Activated naive CD4-positive, alpha-beta T cell treated with anti-CD3 and anti-CD28 coated beads, Interleukin-2, amount 50 U/mL, for 24 hours (primary cell): Measurements from ENCODE around the gene KRT9.
A peak's percentile ranks its signal among the peaks of the same experiment; 100 is the strongest.
"Not testable (repeated sequence)": the region's sequence is repeated elsewhere in the genome, so short reads cannot be mapped to it uniquely, and the experiment has no call there.

Experiments
- H3K27ac Mint-ChIP-seq: one replicate; pipeline ENCODE4 v1.8.0; 2021; ENCODE audit warnings: mild to moderate bottlenecking, mixed read lengths
- H3K27me3 Mint-ChIP-seq: one replicate; pipeline ENCODE4 v1.8.0; 2021; ENCODE audit warnings: mixed read lengths
- H3K36me3 Mint-ChIP-seq: one replicate; pipeline ENCODE4 v1.8.0; 2021; ENCODE audit warnings: mixed read lengths
- H3K4me1 Mint-ChIP-seq: one replicate; pipeline ENCODE4 v1.8.0; 2021; ENCODE audit warnings: mixed read lengths
- H3K4me3 Mint-ChIP-seq: one replicate; pipeline ENCODE4 v1.8.0; 2021; ENCODE audit warnings: mild to moderate bottlenecking, mixed read lengths
- H3K9me3 Mint-ChIP-seq: one replicate; pipeline ENCODE4 v1.8.0; 2021; ENCODE audit warnings: mixed read lengths

The KRT9 gene

DNA sequence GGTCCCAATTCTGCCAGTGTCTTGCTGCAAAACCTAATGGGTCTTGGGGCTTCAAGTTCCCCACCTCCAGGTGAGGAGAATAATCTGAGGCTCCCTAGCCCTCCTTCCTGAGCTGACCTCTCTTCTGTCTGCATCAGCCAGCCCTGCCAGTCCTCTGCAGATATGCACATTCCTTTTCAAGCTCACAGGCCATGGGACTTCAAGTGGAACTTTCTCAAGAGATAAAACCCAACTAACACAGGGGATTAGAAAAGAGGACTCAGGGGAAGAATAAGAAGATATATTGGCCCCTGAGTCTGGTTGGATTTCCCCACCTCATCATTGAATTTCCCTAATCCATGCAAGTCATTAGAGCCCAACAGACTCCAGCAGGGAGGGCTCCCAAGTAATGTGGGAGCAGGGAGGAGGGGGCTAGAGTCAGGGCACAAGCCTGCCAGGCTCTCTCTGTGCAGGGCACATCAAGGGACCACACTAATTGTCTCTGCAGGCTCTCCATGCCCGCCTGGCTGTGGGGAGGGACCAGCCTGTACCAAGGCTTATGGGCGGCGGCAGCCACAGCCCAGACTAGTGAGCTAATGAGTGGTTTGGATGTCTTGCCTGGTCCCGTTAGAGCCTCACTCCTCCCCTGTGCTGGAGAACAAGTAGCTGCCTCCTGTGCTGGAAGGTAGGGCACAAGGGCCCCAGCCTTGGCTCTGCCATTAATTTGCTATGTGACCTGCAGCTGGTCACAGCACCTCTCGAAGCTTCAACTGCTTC is 13.6 kb upstream of the KRT9 start:
- Mint-ChIP-seq H3K4me3 (no peak overlapping the region), H3K27me3 (peaks cover 4% of the 10 kb centered on the region), H3K36me3 (no peaks in the 10 kb centered on the region), H3K4me1 (no peaks in the 10 kb centered on the region), H3K27ac (no peak overlapping the region), H3K9me3 (no peaks in the 10 kb centered on the region)

DNA sequence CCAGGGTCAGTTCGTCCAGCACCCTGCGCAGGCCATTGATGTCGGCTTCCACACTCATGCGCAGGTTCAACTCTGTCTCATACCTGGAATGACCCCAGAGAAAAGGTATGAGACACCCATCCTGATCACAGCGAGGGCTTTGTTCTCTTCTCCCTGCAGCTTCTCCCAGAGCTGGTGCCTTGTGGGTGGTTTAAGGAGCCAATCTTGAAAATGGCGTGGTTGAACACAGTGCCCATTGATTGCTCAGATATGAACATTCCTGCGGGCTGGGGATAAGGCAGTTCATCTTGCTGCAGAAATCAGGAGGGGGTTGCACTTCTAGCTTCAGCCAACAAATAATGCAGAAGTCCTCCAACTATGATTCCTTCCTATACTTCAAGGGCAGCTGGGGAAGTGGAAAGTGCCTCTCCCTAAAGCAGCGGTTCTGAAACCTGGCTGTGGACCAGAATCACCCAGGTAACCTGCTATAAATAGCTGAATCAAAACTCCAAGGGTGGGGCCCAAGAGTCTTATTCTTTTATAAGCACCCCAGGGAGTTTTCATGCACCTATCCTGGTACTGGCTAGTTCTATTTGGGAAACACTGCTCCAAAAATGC is 12.6 kb upstream of the KRT9 start:
- not testable (repeated sequence) for H3K4me3 Mint-ChIP-seq, H3K9me3 Mint-ChIP-seq, H3K4me1 Mint-ChIP-seq, H3K27me3 Mint-ChIP-seq, H3K27ac Mint-ChIP-seq, H3K36me3 Mint-ChIP-seq

DNA sequence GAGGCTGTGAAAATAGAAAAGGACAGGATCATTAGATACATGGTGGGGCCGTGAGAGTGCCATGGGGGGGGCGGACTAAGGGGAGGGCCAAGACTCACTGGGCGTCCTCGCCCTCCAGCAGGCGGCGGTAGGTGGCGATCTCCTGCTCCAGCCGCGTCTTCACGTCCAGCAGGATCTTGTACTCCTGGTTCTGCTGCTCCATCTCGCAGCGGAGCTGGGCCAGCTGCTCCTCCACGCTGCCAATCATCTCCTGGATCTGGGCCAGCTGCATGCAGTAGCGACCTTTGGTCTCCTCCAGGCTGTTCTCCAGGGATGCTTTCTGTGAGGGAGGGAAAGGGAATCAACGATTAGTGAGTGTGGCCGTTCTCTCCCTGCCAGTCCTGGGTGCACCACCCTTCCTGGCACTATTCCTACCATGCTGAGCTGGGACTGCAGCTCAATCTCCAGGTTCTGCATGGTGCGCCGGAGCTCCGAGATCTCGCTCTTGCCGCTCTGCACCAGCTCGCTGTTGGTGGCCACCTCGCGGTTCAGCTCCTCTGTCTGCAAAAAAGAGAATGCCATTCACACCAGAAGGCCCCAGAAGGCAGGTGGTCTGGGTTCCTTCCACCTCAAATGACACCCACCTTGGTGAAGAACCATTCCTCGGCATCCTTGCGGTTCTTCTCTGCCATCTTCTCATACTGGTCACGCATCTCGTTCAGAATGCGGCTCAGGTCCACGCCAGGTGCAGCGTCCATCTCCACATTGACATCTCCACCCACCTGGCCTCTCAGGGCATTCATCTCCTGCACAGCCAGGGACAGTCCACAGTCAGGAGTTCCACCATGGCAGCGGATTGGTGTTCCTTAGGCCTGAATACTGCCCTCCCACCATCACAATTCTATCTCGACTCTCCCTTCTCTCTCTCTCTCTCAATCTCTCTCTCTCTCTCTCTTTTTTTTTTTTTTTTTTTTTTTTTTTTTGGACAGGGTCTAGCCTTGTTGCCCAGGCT is 11.6 kb upstream of the KRT9 start:
- H3K36me3 Mint-ChIP-seq: no peaks in the 10 kb centered on the region
- no peaks in the 10 kb centered on the region for H3K4me1 Mint-ChIP-seq
- no peak overlapping the region for H3K4me3 Mint-ChIP-seq
- H3K9me3 Mint-ChIP-seq: no peaks in the 10 kb centered on the region
- H3K27ac Mint-ChIP-seq: no peak overlapping the region
- peaks cover 8% of the 10 kb centered on the region for H3K27me3 Mint-ChIP-seq

DNA sequence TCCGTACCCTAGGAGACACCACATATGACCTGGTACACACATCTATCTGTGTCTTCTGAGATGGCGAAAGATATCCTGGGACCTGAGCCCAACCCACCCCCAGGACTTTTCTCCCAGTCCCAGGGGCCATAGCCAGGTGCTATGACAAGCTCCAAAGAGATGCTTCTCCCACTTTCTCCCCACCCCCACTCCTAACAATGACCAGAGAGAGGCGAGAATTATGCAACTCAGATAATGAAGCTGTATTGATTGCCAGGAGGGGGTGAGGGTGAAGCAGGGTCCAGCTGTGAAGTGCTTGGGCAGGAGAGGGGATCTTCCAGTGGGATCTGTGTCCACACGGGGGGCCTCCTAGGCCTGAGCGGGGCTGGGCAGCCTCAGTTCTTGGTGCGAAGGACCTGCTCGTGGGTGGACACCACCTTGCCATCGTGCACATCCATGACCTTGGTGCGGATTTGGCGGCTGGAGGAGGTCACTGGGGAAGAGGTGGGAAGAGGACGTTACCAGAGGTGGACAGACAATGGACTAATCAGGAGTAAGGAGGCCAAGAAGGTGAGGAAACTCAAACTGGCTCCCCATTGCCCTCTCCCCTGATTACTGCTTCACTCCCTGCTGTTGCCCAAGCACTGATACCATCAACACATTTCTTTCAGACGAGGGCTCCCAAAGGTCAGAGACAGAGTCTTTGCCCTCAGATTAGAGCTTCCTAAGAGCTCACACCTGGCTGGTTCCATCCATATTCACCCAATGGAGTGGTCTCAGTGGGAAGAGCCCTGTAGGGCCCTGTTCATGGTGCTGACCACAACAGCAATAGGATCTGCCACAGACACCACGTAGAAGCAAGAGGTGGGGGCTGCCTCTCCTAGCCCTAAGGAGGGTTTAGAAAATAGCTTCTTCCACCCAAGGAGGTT is 10.5 kb upstream of the KRT9 start:
- H3K27ac Mint-ChIP-seq, H3K4me1 Mint-ChIP-seq, H3K36me3 Mint-ChIP-seq, H3K4me3 Mint-ChIP-seq, H3K9me3 Mint-ChIP-seq: not testable (repeated sequence)
- peaks cover 12% of the 10 kb centered on the region for H3K27me3 Mint-ChIP-seq

DNA sequence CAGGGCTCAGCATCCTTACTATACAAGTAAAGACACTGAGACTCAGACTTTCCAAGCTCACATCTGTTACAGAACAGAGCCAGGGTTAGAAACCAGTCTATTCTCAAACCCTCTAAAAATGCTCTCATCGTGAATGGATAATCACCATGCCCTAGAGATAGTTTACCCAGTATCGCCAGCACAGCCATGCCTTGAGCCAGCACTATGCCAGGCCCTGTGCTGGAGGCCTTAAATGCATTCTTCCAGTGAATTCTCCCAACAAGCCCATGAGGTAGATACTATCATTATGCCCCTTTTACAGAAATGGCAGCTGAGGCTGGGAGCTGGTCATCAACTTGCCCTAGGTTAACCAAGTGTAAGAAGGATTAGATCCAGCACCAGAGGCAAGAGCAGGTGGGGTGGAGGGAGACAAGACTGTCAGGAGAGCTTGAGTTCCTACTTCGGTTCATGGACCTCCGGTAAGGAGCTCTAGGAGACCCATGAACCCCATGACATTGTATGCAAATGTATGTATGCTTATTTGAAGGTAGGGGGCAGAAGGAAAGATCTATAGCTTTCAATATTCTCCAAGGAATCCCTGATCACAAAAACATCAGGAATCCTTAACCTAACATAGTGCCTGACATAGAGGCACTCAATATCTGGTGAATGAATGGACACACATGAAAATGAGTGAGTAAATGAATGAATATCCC is 9.7 kb upstream of the KRT9 start:
- H3K27ac Mint-ChIP-seq: no peak overlapping the region
- H3K4me1 Mint-ChIP-seq: no peaks in the 10 kb centered on the region
- H3K9me3 Mint-ChIP-seq: no peaks in the 10 kb centered on the region
- no peaks in the 10 kb centered on the region for H3K36me3 Mint-ChIP-seq
- no peak overlapping the region for H3K4me3 Mint-ChIP-seq
- H3K27me3 Mint-ChIP-seq: peaks cover 17% of the 10 kb centered on the region

DNA sequence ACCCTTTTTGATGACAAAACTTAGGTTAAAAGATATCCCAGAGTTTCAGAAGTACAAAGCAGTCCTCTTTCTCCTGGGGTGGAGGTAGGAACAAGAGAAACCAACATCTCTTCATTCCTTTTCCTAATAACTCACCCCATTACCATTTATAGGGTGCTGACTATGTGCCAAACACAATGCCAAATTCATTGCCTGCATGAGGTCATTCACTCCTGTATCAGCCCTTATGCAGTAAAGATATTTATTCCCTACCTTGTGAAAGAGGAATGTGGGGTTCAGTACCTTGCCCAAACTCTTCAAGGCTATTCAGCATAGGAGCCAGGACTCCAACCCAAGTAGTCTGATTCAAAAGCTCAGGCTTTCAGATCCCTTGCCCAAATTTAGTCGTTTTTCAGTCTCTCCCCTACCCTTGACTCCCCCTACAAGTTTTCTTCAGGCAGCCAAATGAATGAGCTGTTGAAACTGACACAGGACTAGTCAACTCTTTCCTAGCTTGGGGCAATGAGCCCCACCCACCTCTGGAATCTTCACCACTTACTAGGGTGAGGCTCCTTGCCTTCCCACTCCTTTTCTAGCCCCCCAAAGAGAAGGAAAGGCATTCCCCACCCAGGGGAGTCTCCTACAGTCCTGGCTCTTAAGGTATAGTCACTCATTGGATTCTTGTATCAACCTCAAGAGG is 9.0 kb upstream of the KRT9 start:
- no peak overlapping the region for H3K4me3 Mint-ChIP-seq
- H3K27ac Mint-ChIP-seq: no peak overlapping the region
- no peaks in the 10 kb centered on the region for H3K36me3 Mint-ChIP-seq
- no peaks in the 10 kb centered on the region for H3K4me1 Mint-ChIP-seq
- H3K9me3 Mint-ChIP-seq: no peaks in the 10 kb centered on the region
- peaks cover 17% of the 10 kb centered on the region for H3K27me3 Mint-ChIP-seq

DNA sequence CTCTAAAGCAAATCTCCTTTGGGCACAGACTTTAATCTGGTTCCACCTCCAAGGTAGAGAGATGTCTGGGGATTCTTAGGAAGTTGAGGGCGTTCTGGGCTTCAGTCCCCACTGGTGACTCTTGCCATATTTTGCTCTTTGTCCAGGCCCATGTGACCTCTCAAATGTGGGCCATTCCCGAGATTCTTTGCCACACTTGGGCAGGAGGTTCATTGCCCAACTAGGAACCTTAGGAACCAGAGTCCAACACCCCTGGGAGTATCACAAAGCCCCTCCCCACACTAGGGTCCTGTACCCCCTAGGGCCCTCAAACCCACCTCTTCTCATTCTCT is 8.4 kb upstream of the KRT9 start:
- Mint-ChIP-seq H3K4me1 (no peaks in the 10 kb centered on the region), H3K9me3 (no peaks in the 10 kb centered on the region), H3K36me3 (no peaks in the 10 kb centered on the region), H3K27ac (no peak overlapping the region), H3K4me3 (no peak overlapping the region), H3K27me3 (peaks cover 17% of the 10 kb centered on the region)

DNA sequence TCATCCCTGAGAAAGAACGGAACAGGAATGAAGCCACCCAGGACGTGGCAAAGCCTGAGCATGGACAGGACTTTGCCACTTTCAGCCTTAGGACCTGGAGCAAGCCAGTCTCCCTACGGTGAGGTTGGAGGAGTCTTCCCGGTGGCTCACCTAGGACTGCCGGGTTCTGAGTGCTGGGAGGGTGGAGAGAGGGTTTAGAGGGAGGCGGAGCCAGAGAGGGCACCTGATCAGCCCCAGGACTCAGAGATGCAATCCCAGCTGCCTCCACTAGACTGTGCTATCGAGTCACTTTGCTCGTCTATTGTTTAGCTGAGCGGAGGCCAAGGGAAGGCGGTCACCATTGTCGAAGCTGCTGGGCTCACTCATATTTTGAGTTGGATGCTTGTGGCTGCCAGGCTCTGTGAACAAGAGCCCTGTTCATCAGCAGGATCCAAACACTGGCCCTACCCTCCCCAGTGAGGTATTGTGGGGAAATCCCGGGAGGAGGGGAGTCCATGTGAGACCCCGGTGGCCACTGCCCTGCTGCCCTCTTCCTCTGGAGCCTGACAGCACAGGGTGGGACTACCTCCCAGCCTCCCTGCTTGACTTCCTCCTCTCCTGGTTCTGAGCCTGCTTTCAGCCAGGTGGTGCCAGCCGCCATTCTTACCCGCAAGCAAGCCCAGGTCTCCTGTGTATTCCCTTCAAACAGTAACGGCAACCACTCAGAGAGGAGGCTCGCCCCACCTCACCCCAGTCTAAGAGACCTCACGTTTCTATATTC is 7.8 kb upstream of the KRT9 start:
- Mint-ChIP-seq H3K4me1 (no peaks in the 10 kb centered on the region), H3K27me3 (peaks cover 17% of the 10 kb centered on the region), H3K9me3 (no peaks in the 10 kb centered on the region), H3K27ac (no peak overlapping the region), H3K4me3 (no peak overlapping the region), H3K36me3 (no peaks in the 10 kb centered on the region)

DNA sequence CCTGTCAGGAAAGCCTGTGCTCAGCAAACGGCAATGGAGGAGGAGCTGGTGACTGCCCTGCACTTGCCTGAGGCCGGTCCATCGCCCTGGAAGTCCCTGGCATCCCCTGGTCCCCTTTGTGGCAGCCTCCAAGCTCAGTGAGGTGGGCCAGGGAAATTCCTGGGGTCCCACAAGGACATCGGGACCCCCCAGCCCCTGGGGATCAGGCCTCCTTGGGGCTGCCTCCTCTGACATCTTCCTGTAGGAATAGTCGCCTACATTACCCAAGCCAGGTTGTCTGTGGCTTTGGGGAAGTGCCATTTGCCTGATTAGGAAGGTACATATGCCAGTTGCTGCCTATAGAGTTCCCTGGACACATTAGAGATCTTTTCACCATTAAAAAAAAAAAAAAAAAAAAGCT is 7.1 kb upstream of the KRT9 start:
- Mint-ChIP-seq H3K27me3 (peaks cover 15% of the 10 kb centered on the region), H3K27ac (no peak overlapping the region), H3K4me1 (no peaks in the 10 kb centered on the region), H3K4me3 (no peak overlapping the region), H3K9me3 (no peaks in the 10 kb centered on the region), H3K36me3 (no peaks in the 10 kb centered on the region)

DNA sequence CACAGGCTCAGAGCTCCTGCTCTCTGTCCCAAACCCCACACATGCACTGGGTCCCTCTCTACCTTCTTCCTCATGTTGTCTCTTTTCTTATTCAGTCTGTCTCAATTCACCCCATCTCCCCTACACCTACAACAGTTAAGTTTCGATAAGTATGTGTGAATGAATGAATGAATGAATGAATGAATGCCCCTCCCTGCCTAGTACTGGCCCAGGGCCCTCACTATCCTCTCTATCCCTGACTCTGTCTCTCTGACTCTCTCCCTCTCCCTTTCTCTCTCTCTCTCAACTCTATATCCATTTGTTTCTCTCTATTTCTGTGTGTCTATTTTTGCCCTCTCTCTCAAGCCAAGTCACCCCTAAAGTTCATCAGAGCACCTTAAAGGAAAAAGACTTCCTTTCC is 6.7 kb upstream of the KRT9 start:
- no peaks in the 10 kb centered on the region for H3K9me3 Mint-ChIP-seq
- H3K27ac Mint-ChIP-seq: peak overlapping the region; percentile 6
- H3K4me1 Mint-ChIP-seq: no peaks in the 10 kb centered on the region
- H3K4me3 Mint-ChIP-seq: no peak overlapping the region
- H3K36me3 Mint-ChIP-seq: no peaks in the 10 kb centered on the region
- H3K27me3 Mint-ChIP-seq: peaks cover 16% of the 10 kb centered on the region

DNA sequence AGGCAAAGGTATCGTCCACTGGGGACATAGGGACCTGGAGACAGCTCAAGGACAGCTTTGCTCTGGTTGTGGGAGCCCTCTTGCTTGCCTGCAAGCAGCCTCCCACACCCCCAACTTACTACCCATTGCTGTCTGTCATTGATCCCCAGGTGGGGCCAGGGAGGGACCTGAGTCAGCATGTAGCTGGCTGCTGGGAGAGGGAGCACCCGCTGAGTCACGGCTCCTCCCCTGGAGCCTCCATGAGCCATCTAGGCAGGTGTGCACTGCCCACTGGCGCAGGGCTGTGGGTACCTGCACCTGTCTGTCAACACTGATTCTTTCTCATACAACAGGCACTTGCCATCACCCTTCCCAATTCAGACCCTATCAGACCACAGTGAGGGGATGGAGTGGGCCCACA is 4.9 kb upstream of the KRT9 start:
- H3K27ac Mint-ChIP-seq, H3K4me3 Mint-ChIP-seq, H3K36me3 Mint-ChIP-seq, H3K4me1 Mint-ChIP-seq, H3K9me3 Mint-ChIP-seq: not testable (repeated sequence)
- H3K27me3 Mint-ChIP-seq: peaks cover 21% of the 10 kb centered on the region

DNA sequence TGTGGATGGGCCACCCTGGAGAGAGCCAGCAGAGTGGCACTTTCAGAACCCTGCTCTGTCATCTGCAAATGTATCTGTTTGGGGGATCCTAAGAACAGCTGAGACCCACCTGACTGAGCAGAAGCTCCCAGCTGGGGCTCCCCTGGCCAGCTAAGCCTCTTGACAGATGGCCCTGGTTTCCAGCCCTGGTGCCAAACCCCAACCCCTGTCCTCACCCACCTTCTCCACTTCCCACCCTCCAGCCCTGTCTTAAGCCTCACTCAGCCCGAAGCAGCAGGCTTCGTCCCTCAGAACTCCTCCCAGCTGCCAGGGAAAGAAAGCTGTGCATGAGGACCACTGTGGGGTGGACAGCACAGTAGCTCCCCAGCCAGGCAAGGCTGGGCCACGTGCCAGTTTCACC is 3.5 kb upstream of the KRT9 start:
- Mint-ChIP-seq H3K27me3 (peaks cover 21% of the 10 kb centered on the region), H3K4me3 (no peak overlapping the region), H3K4me1 (no peaks in the 10 kb centered on the region), H3K36me3 (no peaks in the 10 kb centered on the region), H3K27ac (no peak overlapping the region), H3K9me3 (no peaks in the 10 kb centered on the region)

DNA sequence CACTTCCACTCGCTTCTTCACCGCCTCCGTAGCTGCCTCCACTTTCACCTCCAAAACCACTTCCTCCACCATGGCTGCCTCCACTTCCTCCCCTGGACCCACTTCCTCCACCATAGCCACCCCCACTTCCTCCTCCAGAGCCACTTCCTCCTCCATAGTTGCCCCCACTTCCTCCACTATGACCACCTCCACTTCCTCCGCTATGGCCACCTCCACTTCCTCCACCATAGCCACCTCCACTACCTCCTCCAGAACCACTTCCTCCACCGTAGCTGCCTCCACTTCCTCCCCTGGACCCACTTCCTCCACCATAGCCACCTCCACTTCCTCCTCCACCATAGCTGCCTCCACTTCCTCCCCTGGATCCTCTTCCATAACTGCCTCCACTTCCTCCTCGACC is 4.5 kb downstream of the KRT9 start:
- Mint-ChIP-seq H3K4me3 (no peak overlapping the region), H3K27me3 (peaks cover under 1% of the 10 kb centered on the region), H3K9me3 (no peaks in the 10 kb centered on the region), H3K27ac (peak overlapping the region; percentile 88), H3K4me1 (peaks cover 17% of the 10 kb centered on the region), H3K36me3 (no peaks in the 10 kb centered on the region)

DNA sequence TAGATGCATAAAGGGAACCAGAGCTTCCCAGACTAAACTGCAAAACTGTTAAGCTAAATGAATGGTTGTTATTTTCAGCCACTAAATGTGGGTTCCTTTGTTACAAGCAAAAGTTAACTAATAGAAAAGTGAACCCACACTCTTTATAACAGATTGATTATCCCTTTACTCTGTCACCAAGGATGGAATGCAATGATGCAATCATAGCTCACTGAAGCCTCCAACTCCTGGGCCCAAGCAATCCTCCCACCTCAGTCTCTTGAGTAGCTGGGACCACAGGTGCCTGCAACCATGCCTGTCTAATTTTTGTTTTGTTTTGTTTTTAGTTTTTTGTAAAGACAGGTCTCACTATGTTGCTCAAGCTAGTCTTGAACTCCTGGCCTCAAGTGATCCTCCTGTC is 6.5 kb downstream of the KRT9 start:
- Mint-ChIP-seq H3K9me3 (no peaks in the 10 kb centered on the region), H3K27ac (no peak overlapping the region), H3K4me1 (peaks cover 17% of the 10 kb centered on the region), H3K36me3 (no peaks in the 10 kb centered on the region), H3K4me3 (no peak overlapping the region), H3K27me3 (peaks cover 1% of the 10 kb centered on the region)
